COLO829 (cell line): ENCODE results near the gene PVALEF.
"Not testable (repeated sequence)": the region's sequence is repeated elsewhere in the genome, so short reads cannot be mapped to it uniquely, and the experiment has no call there.

Source experiments
- DNase-seq: peaks from one replicate; pipeline ENCODE4 v3.0.0; 2012; ENCODE audit warnings: low spot score

The PVALEF gene

GRCh38 chr17:81221371-81221841 is 56.1 kb downstream of the PVALEF start:
- DNase-seq, result no peak

GRCh38 chr17:81221842-81222619 is 56.7 kb downstream of the PVALEF start:
- no peak for DNase-seq

DNA sequence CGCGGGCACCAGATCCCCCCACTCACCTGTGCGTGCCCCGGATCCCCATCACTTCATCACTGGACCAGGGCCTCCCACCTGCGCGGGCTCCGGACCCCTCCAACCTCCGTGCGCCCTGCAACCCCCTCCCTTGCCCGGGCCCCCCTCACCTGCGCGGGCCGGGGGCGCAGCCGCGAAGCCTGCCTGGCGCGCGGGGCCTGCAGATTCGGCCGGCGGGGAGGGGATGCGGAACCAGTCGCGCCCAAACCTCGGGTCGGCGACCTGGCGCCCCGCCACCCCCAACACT is 57.3 kb downstream of the PVALEF start:
- no peak for DNase-seq

- DNase-seq, result peak; percentile 99
Measured at GRCh38 chr17:81222906-81223761, 57.8 kb downstream of the PVALEF start, which contains the start of gene CEP131. Gene CEP131 (minus strand): TSS chr17:81222965. CDS start chr17:81220056, 2,909 bp downstream.

DNA sequence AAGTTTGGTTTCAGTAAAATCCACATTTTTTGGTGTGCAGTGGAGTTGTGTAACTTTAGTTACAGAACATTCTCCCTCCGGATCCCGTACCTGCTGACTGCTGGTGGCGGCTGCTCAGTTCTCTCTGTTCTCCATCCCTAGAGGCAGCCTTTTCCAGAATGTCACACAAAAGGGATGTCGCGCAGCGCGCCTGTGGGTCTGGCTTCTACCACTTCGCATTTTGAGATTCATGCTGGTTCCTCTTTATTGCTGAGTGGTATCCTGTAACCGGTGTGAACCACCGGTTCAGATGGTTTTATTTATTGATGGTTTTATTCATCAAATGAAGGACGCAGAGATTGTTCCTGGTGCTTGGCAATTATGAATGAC is 58.4 kb downstream of the PVALEF start:
- no peak for DNase-seq

GRCh38 chr17:81227630-81228029 is 62.3 kb downstream of the PVALEF start:
- DNase-seq, result not testable (repeated sequence)

GRCh38 chr17:81228420-81228819 is 63.1 kb downstream of the PVALEF start:
- DNase-seq, result no peak

- no peak for DNase-seq
Measured at GRCh38 chr17:81228834-81229665, 63.7 kb downstream of the PVALEF start.

GRCh38 chr17:81229666-81229920 is 64.3 kb downstream of the PVALEF start:
- no peak for DNase-seq

DNA sequence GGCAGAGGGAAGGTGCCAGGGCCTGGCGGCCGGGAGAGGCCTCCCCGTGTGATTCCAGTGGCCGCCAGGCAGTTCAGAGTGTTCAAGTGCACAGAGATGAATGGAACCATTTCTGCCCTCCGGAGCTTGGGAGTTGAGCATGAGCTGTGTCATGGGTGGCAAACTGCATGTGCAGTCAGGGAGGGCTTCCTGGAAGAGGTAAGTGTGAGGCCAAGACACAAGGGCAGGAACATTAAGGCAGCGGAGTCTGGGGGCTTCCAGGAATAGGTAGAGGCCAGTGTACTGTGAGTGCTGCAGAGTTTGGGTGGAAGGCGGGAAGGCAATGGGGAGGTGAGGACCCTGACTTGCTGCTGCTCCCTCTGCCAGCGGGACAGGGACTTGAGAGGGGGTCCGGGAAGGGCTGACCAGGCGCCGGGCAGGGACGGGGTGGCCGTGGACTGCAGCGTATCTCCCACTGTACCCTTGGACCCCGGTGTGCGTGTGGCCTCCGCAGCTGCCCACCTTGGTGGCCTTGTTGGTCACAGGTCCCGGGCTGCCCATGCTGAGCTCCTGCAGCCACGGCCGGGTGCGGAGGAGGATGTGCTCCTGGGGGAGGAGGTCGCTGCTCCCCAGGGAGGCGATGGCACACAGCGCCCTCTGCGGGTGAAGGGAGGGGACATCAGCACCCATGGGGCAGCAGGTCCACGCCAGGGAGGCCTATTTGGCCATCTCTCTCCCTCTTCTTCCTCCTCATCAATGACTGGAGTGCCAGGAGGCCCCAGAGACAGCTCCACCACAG is 64.9 kb downstream of the PVALEF start:
- DNase-seq, result no peak

- no peak for DNase-seq
Measured at GRCh38 chr17:81231121-81231645, 65.9 kb downstream of the PVALEF start.

GRCh38 chr17:81231766-81232581 is 66.7 kb downstream of the PVALEF start:
- no peak for DNase-seq
